A549 (cell line): ENCODE results near the gene CRYBB2.

Experiments
- HDAC2 ChIP-seq: fragments of 200-600 bp; sonication (generic); IDR thresholded peaks from 2 replicates; pipeline ENCODE4 v1.6.1; 2016
- TF ChIP-seq, protein P1 (sequence below): fragments of 200-600 bp; sonication (generic); IDR thresholded peaks from 2 replicates; pipeline ENCODE4 v1.6.1; 2016; ENCODE audit warnings: antibody characterized with exemption, mild to moderate bottlenecking, moderate library complexity

DNA sequence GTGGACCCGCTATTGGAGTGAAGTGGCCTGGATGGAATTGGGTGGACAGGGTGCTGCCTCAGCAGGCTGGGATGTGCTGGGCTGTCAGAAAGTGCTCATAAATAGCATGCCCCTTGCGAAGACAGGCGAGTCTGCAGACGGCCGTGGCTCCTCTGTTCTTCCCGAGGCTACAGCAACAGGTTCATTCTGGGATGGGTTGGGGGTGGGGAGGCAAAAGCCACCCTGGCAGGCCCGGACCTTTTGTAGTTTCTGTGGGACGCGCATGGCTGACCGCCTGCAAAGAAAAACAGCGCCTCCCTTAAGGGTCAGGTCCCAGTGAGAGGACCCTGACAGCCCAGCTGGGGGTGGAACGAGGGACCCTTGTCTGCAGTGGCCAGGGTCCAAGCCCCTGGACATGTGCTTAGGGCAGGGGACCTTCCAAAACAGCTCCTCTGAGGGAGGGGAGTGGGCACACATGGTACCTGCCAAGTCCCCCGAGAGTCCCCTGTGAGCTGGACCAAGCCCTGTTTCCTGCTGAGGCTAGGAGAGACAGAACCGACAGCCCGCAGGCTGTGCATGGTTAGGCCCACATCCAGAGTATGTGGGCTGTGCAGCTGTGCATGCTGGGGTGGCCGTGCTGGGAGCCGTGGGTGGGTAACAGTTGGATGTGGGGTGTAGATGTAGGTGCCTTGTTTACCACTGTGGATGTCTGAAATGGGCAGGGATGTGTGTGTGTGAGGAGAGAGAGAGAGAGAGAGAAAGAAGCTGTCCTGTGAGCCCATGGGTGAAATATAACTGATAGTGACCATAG lies 19.5 kb upstream of the CRYBB2 start, which contains the start of gene CRYBB3:
- TF ChIP-seq, protein P1, sequence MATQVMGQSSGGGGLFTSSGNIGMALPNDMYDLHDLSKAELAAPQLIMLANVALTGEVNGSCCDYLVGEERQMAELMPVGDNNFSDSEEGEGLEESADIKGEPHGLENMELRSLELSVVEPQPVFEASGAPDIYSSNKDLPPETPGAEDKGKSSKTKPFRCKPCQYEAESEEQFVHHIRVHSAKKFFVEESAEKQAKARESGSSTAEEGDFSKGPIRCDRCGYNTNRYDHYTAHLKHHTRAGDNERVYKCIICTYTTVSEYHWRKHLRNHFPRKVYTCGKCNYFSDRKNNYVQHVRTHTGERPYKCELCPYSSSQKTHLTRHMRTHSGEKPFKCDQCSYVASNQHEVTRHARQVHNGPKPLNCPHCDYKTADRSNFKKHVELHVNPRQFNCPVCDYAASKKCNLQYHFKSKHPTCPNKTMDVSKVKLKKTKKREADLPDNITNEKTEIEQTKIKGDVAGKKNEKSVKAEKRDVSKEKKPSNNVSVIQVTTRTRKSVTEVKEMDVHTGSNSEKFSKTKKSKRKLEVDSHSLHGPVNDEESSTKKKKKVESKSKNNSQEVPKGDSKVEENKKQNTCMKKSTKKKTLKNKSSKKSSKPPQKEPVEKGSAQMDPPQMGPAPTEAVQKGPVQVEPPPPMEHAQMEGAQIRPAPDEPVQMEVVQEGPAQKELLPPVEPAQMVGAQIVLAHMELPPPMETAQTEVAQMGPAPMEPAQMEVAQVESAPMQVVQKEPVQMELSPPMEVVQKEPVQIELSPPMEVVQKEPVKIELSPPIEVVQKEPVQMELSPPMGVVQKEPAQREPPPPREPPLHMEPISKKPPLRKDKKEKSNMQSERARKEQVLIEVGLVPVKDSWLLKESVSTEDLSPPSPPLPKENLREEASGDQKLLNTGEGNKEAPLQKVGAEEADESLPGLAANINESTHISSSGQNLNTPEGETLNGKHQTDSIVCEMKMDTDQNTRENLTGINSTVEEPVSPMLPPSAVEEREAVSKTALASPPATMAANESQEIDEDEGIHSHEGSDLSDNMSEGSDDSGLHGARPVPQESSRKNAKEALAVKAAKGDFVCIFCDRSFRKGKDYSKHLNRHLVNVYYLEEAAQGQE = no peak
- TF ChIP-seq HDAC2 = no peak
